ENCODE measurements around the gene OR11H12.
"Not testable (repeated sequence)": the region's sequence is repeated elsewhere in the genome, so short reads cannot be mapped to it uniquely, and the experiment has no call there.

- TF ChIP-seq CTCF (tag by site-specific recombination; IDR thresholded peaks at IDR 0.05); ZNF112 (tag by site-specific recombination; IDR thresholded peaks at IDR 0.05); ZNF510 (tag by site-specific recombination; IDR thresholded peaks at IDR 0.05; ENCODE audit: insufficient replicate concordance); AEBP2 (tag by site-specific recombination; IDR thresholded peaks at IDR 0.05; ENCODE audit: borderline replicate concordance); ZNF837 (tag by site-specific recombination; IDR thresholded peaks at IDR 0.05); ZNF274 (IDR thresholded peaks at IDR 0.05; ENCODE audit: low read length); ZNF274 (tag by site-specific recombination; IDR thresholded peaks at IDR 0.05; ENCODE audit: borderline replicate concordance); ZSCAN5A (tag by site-specific recombination; IDR thresholded peaks at IDR 0.05); REST (tag by site-specific recombination; IDR thresholded peaks at IDR 0.05): not testable (repeated sequence)
These were observed at the start of gene OR11H12 for GRCh38 chr14:18600817-18601216.
